Nephron progenitor cell (in vitro differentiated cells): ENCODE data around the gene SPATS2.

ENCODE experiments used
- DNase-seq: peaks from one replicate; pipeline ENCODE4 v3.0.0; 2021
- H3K27ac Mint-ChIP-seq: 2 replicates; pipeline ENCODE4 v1.8.0; 2021; ENCODE audit warnings: mild to moderate bottlenecking, moderate library complexity, mixed read lengths
- H3K27me3 Mint-ChIP-seq: 2 replicates; pipeline ENCODE4 v1.8.0; 2021; ENCODE audit warnings: mild to moderate bottlenecking, low read depth, mixed read lengths; ENCODE audit not compliant: poor library complexity
- H3K36me3 Mint-ChIP-seq: 2 replicates; pipeline ENCODE4 v1.8.0; 2021; ENCODE audit warnings: low read depth, mixed read lengths
- H3K4me1 Mint-ChIP-seq: 2 replicates; pipeline ENCODE4 v1.8.0; 2021; ENCODE audit warnings: mixed read lengths
- H3K4me3 Mint-ChIP-seq: 2 replicates; pipeline ENCODE4 v1.8.0; 2021; ENCODE audit warnings: mild to moderate bottlenecking, moderate library complexity, mixed read lengths
- H3K9me3 Mint-ChIP-seq: 2 replicates; pipeline ENCODE4 v1.8.0; 2021; ENCODE audit warnings: mild to moderate bottlenecking, moderate library complexity, mixed read lengths
- TF ChIP-seq, protein P1 (sequence below): fragments of 200-600 bp; sonication (generic); IDR thresholded peaks from 2 replicates; pipeline ENCODE4 v1.5.0; 2021; ENCODE audit warnings: antibody characterized with exemption

The SPATS2 gene

DNA sequence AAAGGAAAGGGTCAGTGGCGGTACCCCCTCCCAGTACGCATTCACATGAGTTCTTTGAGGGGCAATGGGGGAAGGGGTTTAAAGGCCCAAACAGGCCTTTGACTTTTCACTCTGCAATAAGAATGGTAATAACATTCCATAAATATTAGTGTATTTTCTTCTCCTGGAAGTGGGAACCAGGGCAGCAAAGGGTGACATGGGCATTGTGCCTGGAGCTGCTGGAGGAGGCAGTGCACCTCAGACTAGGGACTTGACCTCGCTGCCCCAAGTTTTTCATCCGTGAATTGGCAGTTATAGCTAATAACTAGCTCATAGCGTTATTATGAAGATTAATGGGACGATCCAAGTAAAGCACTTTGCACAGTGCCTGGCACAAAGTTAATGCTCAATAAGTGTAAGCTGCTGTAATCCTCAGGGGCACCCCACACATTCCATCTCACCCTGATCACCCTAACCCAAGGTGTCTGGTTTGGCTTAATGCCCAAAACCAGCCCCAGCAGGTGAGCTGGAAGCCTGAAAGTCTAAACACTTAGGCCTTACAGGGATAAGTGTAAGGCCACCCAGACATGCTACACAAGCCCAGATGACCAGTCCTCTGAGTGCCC is 168.8 kb downstream of the SPATS2 start:
- no peaks in the 10 kb centered on the region for H3K9me3 Mint-ChIP-seq
- peaks cover 69% of the 10 kb centered on the region for H3K27me3 Mint-ChIP-seq
- DNase-seq, result no peak
- H3K36me3 Mint-ChIP-seq, result no peaks in the 10 kb centered on the region
- TF ChIP-seq, protein P1, sequence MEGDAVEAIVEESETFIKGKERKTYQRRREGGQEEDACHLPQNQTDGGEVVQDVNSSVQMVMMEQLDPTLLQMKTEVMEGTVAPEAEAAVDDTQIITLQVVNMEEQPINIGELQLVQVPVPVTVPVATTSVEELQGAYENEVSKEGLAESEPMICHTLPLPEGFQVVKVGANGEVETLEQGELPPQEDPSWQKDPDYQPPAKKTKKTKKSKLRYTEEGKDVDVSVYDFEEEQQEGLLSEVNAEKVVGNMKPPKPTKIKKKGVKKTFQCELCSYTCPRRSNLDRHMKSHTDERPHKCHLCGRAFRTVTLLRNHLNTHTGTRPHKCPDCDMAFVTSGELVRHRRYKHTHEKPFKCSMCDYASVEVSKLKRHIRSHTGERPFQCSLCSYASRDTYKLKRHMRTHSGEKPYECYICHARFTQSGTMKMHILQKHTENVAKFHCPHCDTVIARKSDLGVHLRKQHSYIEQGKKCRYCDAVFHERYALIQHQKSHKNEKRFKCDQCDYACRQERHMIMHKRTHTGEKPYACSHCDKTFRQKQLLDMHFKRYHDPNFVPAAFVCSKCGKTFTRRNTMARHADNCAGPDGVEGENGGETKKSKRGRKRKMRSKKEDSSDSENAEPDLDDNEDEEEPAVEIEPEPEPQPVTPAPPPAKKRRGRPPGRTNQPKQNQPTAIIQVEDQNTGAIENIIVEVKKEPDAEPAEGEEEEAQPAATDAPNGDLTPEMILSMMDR, result no peak
- H3K27ac Mint-ChIP-seq, result no peak overlapping the region
- H3K4me1 Mint-ChIP-seq, result peaks cover 28% of the 10 kb centered on the region
- no peak overlapping the region for H3K4me3 Mint-ChIP-seq

DNA sequence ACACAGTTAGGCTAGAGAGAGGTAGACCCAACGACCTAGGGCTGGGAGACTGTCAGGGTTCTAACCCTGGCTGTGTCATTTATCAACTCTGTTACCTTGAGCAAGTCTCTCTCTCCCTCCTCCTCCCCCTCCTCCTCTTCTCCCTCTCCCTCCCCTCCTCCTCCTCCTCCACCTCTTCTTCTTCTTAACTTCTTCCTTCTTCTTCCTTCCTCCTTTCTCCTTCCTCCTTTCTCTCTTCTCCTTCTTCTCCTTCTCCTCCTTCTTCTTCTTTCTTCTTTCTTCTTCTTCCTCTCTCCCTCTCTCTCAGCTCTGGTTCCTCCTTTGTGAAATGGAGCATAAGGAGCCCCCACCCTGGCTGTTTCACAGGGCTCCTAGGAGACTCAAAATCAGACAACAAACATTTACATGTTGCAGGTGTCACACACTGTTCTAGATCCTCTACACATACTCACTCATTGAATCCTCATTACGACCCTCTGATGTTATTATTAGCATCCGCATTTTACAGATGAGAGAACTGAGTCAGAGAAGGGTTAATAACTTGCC is 169.3 kb downstream of the SPATS2 start:
- H3K4me1 Mint-ChIP-seq, result peaks cover 34% of the 10 kb centered on the region
- H3K9me3 Mint-ChIP-seq, result no peaks in the 10 kb centered on the region
- no peaks in the 10 kb centered on the region for H3K36me3 Mint-ChIP-seq
- TF ChIP-seq, protein P1, result no peak
- no peak for DNase-seq
- peaks cover 75% of the 10 kb centered on the region for H3K27me3 Mint-ChIP-seq
- H3K4me3 Mint-ChIP-seq, result peak overlapping the region; percentile 75
- no peak overlapping the region for H3K27ac Mint-ChIP-seq

DNA sequence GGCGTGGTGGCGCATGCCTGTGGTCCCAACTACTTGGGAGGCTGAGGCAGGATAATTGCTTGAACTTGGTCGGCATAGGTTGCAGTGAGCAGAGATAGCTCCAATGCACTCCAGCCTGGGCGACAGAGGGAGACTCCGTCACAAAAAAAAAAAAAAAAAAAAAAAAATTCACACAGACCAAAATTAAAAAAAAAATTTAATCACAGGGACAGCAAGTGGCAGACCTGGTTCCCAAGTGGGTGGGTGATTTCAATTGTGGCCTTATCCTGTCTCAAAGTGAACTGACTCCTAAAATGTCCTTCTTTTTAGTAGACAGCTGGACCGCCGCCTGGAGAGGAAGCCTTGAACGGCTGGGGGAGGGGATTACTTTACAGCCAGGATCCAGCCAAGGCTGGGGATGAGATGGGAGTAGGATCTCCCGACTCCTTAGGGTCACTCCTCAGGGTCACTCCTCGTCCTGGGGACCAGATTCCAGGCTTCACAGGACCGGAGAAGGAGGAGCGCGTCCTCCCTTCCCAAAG is 170.0 kb downstream of the SPATS2 start:
- H3K27me3 Mint-ChIP-seq, result peaks cover 82% of the 10 kb centered on the region
- peaks cover 34% of the 10 kb centered on the region for H3K4me1 Mint-ChIP-seq
- peak overlapping the region; percentile 75 for H3K4me3 Mint-ChIP-seq
- no peak for DNase-seq
- no peak overlapping the region for H3K27ac Mint-ChIP-seq
- TF ChIP-seq, protein P1, result no peak
- no peaks in the 10 kb centered on the region for H3K9me3 Mint-ChIP-seq
- no peaks in the 10 kb centered on the region for H3K36me3 Mint-ChIP-seq

DNA sequence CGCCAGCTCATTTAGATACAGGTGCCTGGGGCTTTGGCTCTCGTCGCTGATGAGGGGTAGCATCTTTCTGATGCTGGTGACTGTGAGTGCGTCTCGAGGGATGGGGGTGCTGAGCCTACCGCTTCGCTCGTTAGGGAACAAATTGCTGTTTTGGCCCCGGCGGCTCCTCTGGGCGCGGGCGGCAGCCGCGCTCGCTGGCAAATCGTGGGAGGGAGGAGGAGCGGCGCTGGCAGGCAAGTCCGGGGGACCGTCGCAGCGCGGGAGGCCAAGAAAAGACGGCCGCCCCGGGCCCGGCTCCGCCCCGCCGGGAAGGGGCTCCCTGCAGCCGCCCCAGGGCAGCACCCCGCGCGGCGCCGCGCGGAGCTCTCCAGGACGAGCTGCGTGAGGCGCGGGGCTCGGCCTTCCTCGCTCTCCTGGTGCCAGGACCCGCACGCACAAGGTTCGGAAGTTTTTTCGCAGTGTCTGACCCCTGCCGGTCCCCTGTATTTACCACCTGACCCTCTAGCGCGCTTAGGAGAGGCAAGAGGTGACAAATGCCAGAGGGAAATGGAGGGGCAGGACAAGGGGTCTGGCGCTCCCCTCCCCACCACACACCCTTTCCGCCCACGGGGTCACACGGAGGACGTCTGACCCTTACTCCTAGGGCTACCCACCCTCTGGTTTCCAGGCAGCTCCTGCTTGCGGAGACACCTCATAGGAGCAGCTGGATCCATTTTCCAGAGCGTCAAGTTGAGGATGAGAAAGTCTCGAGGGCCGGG is 170.7 kb downstream of the SPATS2 start:
- no peak overlapping the region for H3K27ac Mint-ChIP-seq
- peaks cover 34% of the 10 kb centered on the region for H3K4me1 Mint-ChIP-seq
- DNase-seq, result peak; percentile 56
- no peaks in the 10 kb centered on the region for H3K9me3 Mint-ChIP-seq
- peaks cover 88% of the 10 kb centered on the region for H3K27me3 Mint-ChIP-seq
- TF ChIP-seq, protein P1, result no peak
- no peaks in the 10 kb centered on the region for H3K36me3 Mint-ChIP-seq
- H3K4me3 Mint-ChIP-seq, result peak overlapping the region; percentile 75

DNA sequence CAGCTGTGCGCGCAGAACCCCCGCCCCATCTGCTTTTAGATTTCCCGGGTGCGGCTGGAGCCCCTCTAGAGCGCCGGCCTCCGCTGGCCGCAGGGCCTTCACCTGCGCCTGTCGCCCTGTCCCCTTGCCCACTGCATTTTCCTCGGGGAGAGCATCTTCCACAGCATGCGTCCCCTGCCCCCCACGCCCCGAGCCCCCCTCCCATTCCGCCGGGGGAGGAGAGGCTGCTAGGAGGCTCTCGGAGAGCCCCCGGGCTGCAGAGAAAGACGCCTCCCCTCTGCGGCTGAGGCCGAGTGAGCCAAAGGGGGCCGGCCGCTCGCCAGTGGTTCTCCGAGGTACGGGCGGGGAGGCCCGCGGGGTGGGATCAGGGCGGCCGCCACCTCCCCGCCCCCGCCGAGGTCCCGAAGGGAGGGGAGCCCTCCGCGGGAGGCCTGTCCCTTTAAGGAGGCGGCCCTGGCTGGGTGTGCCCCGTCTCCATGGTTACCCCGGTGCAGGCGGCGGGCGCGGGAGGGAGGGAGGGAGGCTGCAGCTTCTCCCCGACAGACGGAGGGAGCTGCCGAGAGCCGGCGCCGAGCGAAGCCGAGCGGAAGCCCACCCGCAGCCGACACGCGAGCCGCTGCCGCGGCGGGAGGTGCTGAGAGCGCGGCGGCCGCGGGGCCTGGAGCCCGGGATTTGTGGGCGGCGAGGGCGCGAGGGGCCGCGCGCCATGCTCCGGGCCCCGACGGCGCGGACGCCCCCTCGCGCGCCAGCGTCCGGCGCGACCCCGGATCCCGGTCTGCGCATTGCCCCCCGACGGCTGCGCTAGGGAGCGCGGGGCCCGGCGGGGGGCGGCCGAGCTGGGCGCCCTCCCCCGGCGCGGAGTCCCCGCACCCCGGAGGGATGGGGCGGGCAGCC is 171.5 kb downstream of the SPATS2 start, which contains the start of gene KCNH3:
TSS of gene KCNH3 (plus strand) at position 521 of the 894 bp plus-strand sequence. CDS start 387 bp downstream, outside the sequence.
- DNase-seq, result peak; percentile 85
- Mint-ChIP-seq H3K27ac (no peak within 1 kb of the TSS), H3K27me3 (peaks cover 95% of the 10 kb centered on the region), H3K9me3 (no peaks in the 10 kb centered on the region), H3K36me3 (no peaks in the 10 kb centered on the region), H3K4me1 (peaks cover 42% of the 10 kb centered on the region), H3K4me3 (peak within 1 kb of the TSS; percentile 71)
- TF ChIP-seq, protein P1, result no peak
